CD4-positive, alpha-beta memory T cell (primary cell): ENCODE data around the gene ANXA9. TPM values are rescaled to one million over a fixed set of nuclear protein-coding genes. Genes with fewer than 3 reads are reported as not detected.

Experiments
- CTCF ChIA-PET: fragments of 350-600 bp; sonication (Branson Sonifier 250); formaldehyde crosslinking; loops from one replicate; lab custom pipeline; 2021; ENCODE audit warnings: inconsistent platforms; ENCODE audit not compliant: partially characterized antibody; lab: Charles Lee
- POLR2A ChIA-PET: fragments of 350-600 bp; sonication (Branson Sonifier 250); formaldehyde crosslinking; loops from one replicate; lab custom pipeline; 2021; ENCODE audit not compliant: partially characterized antibody; lab: Charles Lee
- DNase-seq, 5 donors: peaks; one replicate each; pipeline versions ENCODE4 v3.0.0 to v3.0.0-alpha.2; 2020 to 2022; ENCODE audit warnings: mixed read lengths in 1 of 5
- H3K27ac ChIP-seq: one replicate; pipeline ENCODE4 v1.7.0; 2013; ENCODE audit warnings: low read depth, low read length
- H3K27me3 ChIP-seq: 2 replicates; pipeline ENCODE4 v1.7.0; 2013; ENCODE audit warnings: mild to moderate bottlenecking, low read length, moderate library complexity; ENCODE audit not compliant: insufficient read depth
- H3K36me3 ChIP-seq: 2 replicates; pipeline ENCODE4 v1.7.0; 2013; ENCODE audit warnings: mild to moderate bottlenecking, low read length, moderate library complexity; ENCODE audit not compliant: insufficient read depth
- H3K4me1 ChIP-seq: 2 replicates; pipeline ENCODE4 v1.7.0; 2013; ENCODE audit warnings: mild to moderate bottlenecking, low read length, moderate library complexity; ENCODE audit not compliant: insufficient read depth
- H3K4me3 ChIP-seq, 2 donors: one replicate each; pipeline ENCODE4 v1.7.0; 2013; ENCODE audit warnings: low read length in 2 of 2, mild to moderate bottlenecking in 1 of 2
- H3K9me3 ChIP-seq, 2 donors: one replicate each; pipeline ENCODE4 v1.7.0; 2013; ENCODE audit warnings: low read length in 2 of 2, control low read depth in 1 of 2; ENCODE audit not compliant: control insufficient read depth in 1 of 2
- H3K27ac Mint-ChIP-seq, 7 donors: one replicate each; pipeline ENCODE4 v1.8.0; 2020 to 2021; ENCODE audit warnings: mixed read lengths in 7 of 7, mild to moderate bottlenecking in 6 of 7, inconsistent platforms in 3 of 7, moderate library complexity in 3 of 7
- H3K27me3 Mint-ChIP-seq, 2 donors: one replicate each; pipeline ENCODE4 v1.8.0; 2020 to 2021; ENCODE audit warnings: mixed read lengths in 2 of 2
- H3K36me3 Mint-ChIP-seq, 2 donors: one replicate each; pipeline ENCODE4 v1.8.0; 2020 to 2021; ENCODE audit warnings: mixed read lengths in 2 of 2, inconsistent platforms in 1 of 2, mild to moderate bottlenecking in 1 of 2
- H3K4me1 Mint-ChIP-seq, 4 donors: one replicate each; pipeline ENCODE4 v1.8.0; 2020 to 2021; ENCODE audit warnings: mixed read lengths in 4 of 4, mild to moderate bottlenecking in 1 of 4
- H3K4me3 Mint-ChIP-seq, 8 donors: one replicate each; pipeline ENCODE4 v1.8.0; 2020 to 2021; ENCODE audit warnings: mixed read lengths in 8 of 8, mild to moderate bottlenecking in 7 of 8, moderate library complexity in 6 of 8, inconsistent platforms in 3 of 8
- H3K9me3 Mint-ChIP-seq, 8 donors: one replicate each; pipeline ENCODE4 v1.8.0; 2020 to 2021; ENCODE audit warnings: mixed read lengths in 8 of 8, mild to moderate bottlenecking in 5 of 8, inconsistent platforms in 3 of 8, moderate library complexity in 1 of 8
- intact Hi-C: fragments of 100-400 bp; cut with micrococcal nuclease; formaldehyde crosslinking; loops from one replicate; pipeline ENCODE4 v1.15.1; 2023
- polyA plus RNA-seq, 2 donors: library from polyadenylated mRNA; unstranded; fragments of 300-500 nt; fragmentation: Illumina TruSeq; gene quantifications; one replicate each; pipeline ENCODE4 v1.2.3, GENCODE V29; 2021
- total RNA-seq, 2 experiments: library from RNA; stranded (reverse); gene quantifications; one replicate each; pipeline ENCODE4 v1.2.3, GENCODE V29; 2021

Gene ANXA9, protein sequence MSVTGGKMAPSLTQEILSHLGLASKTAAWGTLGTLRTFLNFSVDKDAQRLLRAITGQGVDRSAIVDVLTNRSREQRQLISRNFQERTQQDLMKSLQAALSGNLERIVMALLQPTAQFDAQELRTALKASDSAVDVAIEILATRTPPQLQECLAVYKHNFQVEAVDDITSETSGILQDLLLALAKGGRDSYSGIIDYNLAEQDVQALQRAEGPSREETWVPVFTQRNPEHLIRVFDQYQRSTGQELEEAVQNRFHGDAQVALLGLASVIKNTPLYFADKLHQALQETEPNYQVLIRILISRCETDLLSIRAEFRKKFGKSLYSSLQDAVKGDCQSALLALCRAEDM
- total RNA-seq (under 1 TPM in 1 of 2 experiments, not detected in 1; 0.17 TPM), polyA plus RNA-seq (under 1 TPM; 0.23 to 0.33 TPM)

DNA sequence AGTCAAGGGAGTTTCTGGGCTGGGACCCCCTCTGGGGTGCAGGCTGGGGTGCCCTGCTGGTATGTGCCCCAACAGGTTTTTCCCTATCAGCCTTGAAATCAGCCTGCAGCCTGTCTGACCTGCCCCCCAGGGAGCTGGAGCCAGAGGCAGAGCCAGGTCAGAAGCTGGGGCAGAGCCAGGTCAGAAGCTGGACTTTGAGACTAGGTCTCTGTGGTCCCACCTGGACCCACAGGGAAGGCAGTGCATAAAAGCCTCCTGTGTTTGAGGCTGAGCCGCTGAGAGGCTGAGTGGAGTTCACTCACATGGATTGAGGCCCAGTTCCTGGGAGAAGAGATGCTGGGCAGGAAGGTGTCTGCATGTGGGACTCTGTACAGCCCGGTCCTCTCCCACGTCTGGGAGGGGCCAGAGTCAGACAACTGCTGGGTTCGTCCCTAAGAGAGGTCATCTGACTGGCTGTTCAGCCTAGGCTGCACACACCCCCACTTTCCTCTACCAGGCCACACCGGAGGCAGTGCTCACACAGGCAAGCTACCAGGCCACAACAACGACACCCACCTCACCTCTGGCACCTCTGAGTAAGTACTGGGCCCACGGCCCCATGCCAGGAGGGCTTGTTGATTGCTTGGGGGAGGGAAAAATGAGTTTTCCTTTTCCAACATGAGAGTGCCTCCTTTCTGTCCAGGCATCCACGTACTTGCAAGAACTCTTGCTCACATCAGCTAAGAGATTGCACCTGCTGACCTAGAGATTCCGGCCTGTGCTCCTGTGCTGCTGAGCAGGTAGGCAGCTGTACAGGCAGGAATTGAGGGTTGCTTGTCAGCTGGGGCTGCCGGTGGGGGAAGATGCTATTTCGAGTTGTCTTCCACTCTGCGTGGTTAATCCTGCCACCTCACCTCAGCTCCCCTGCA, at the start of gene ANXA9:
ANXA9 (plus strand) TSS at position 488 of the 908 bp plus-strand sequence. CDS start 814 bp downstream, outside the sequence.
- Mint-ChIP-seq H3K36me3 (no peaks in the 10 kb centered on the region), H3K4me1 (peaks cover 10 to 25% (median 16%) of the 10 kb centered on the region in 4 donors), H3K27ac (peak within 1 kb of the TSS in 1 of 7 donors; percentile 30), H3K9me3 (no peaks in the 10 kb centered on the region), H3K27me3 (no peaks in the 10 kb centered on the region), H3K4me3 (no peak within 1 kb of the TSS)
- POLR2A ChIA-PET = interaction anchor here (0.7 kb wide), 1 partner anchor 25 kb away, joined by 3 read pairs; the partner anchor contains the start of gene MINDY1
- H3K27me3 ChIP-seq = no peaks in the 10 kb centered on the region
- intact Hi-C loops = no loop called here
- CTCF ChIA-PET = interaction anchor here (1.9 to 15.8 kb wide), 3 partner anchors 12 to 49 kb away, joined by 5 to 255 read pairs (median 26); partner anchors contain the start of gene MINDY1
- no peak within 1 kb of the TSS for H3K27ac ChIP-seq
- peaks cover 21% of the 10 kb centered on the region for H3K4me1 ChIP-seq
- H3K9me3 ChIP-seq = no peaks in the 10 kb centered on the region
- H3K36me3 ChIP-seq = no peaks in the 10 kb centered on the region
- H3K4me3 ChIP-seq = no peak within 1 kb of the TSS
- DNase-seq = no peak

DNA sequence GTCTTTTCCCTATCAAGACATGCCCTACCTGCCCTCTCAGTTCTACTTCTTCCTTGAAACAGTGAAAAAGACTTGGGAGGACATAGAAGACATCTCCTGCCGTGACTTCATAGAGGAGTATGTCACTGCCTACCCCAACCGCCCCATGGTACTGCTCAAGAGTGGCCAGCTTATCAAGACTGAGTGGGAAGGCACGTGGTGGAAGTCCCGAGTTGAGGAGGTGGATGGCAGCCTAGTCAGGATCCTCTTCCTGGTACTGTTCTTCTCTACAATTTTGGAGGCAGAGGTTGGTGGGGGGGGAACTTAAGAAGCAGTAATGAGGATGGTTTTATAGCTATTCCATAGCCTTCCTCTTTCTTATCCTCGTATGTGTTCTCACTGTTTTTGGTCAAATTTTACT, 37.2 kb upstream of the ANXA9 start:
- Histone ChIP-seq H3K4me1 (no peaks in the 10 kb centered on the region), H3K27ac (no peak overlapping the region), H3K9me3 (no peaks in the 10 kb centered on the region), H3K27me3 (no peaks in the 10 kb centered on the region), H3K36me3 (peaks cover 66% of the 10 kb centered on the region), H3K4me3 (no peak overlapping the region)
- peak overlapping the region in 3 of 7 donors; percentile 50 to 70 (median 60) for H3K27ac Mint-ChIP-seq
- no peaks in the 10 kb centered on the region for H3K27me3 Mint-ChIP-seq
- H3K4me3 Mint-ChIP-seq = no peak overlapping the region
- CTCF ChIA-PET = no interaction called here
- peaks cover 53 to 65% of the 10 kb centered on the region in 2 donors for H3K36me3 Mint-ChIP-seq
- no peak for DNase-seq
- peaks cover 0 to 1% (median 0%) of the 10 kb centered on the region in 8 donors for H3K9me3 Mint-ChIP-seq
- H3K4me1 Mint-ChIP-seq = no peaks in the 10 kb centered on the region
- intact Hi-C loops = no loop called here
- POLR2A ChIA-PET = no interaction called here

DNA sequence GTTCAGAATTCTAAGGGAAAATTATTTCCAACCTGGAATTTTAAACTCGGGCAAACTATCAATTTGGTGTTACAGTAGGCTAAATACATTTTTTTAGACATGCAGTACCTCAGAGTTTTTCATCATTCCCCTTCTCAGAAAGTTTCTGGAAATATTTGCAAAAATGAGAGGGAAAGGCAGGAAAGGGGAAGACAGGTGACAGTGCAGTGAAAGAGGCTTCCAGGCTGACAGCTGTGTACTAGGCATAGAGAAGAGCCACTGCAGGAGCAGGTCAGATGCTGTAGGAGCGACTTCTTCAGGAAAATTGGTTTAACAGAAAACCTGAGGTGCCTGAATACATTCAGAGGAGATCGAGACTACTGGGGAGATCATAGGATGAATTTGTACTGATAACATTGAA, 27.4 kb upstream of the ANXA9 start:
- Mint-ChIP-seq H3K27me3 (no peaks in the 10 kb centered on the region), H3K9me3 (no peaks in the 10 kb centered on the region), H3K27ac (peak overlapping the region in 4 of 7 donors; percentile 1 to 22 (median 13)), H3K4me1 (peaks cover 0 to 2% (median 0%) of the 10 kb centered on the region in 4 donors), H3K4me3 (no peak overlapping the region), H3K36me3 (peaks cover 50 to 75% of the 10 kb centered on the region in 2 donors)
- ChIA-PET POLR2A (no interaction called here), CTCF (no interaction called here)
- H3K4me3 ChIP-seq = no peak overlapping the region
- no peak for DNase-seq
- H3K27me3 ChIP-seq = no peaks in the 10 kb centered on the region
- no peak overlapping the region for H3K27ac ChIP-seq
- no peaks in the 10 kb centered on the region for H3K4me1 ChIP-seq
- H3K36me3 ChIP-seq = peaks cover 48% of the 10 kb centered on the region
- H3K9me3 ChIP-seq = no peaks in the 10 kb centered on the region
- intact Hi-C loops = no loop called here

DNA sequence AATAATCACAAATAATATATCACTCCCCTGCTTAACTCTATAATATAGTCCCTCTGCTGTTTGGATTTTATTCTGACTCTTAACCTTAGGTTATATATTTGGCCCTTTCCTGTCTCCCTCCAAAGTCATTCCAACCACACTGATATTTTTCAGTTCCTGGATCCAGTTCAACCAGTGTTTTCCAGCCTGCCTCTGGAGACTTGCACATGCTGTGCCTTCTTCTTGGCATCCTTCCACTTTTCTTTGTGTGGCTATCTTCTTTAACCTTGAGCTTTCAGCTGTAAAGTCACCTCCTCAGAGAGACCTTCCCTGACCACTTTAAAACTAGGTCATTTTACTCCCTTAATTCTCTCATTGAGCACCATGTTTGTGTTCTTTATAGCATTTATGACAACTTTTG, 26.8 kb upstream of the ANXA9 start:
- Histone ChIP-seq H3K27me3 (no peaks in the 10 kb centered on the region), H3K4me1 (no peaks in the 10 kb centered on the region), H3K9me3 (no peaks in the 10 kb centered on the region), H3K4me3 (no peak overlapping the region), H3K27ac (no peak overlapping the region), H3K36me3 (peaks cover 45% of the 10 kb centered on the region)
- CTCF ChIA-PET = no interaction called here
- H3K27me3 Mint-ChIP-seq = no peaks in the 10 kb centered on the region
- no peak overlapping the region for H3K4me3 Mint-ChIP-seq
- H3K4me1 Mint-ChIP-seq = peaks cover 0 to 2% (median 0%) of the 10 kb centered on the region in 4 donors
- no peaks in the 10 kb centered on the region for H3K9me3 Mint-ChIP-seq
- peaks cover 48 to 73% of the 10 kb centered on the region in 2 donors for H3K36me3 Mint-ChIP-seq
- H3K27ac Mint-ChIP-seq = peak overlapping the region in 6 of 7 donors; percentile 4 to 84 (median 56)
- DNase-seq = no peak
- intact Hi-C loops = no loop called here
- POLR2A ChIA-PET = no interaction called here

DNA sequence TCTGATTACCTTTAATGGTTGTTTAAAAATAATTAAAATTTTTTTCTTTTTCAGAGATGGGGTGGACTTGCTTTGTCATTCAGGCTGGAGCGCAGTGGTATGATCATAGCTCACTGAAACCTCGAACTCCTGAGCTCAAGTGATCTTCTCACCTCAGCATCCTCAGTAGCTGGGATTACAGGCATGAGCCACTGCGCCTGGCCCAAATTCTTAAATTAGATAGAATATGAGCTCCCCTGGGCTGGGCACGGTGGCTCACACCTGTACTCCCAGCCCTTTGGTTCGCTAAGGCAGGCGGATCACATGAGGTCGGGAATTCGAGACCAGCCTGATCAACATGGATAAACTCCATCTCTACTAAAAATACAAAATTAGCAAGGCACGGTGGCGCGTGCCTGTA, 24.4 kb upstream of the ANXA9 start:
- Histone ChIP-seq H3K4me3 (no peak overlapping the region), H3K9me3 (no peaks in the 10 kb centered on the region), H3K27me3 (no peaks in the 10 kb centered on the region), H3K27ac (no peak overlapping the region), H3K36me3 (peaks cover 37% of the 10 kb centered on the region), H3K4me1 (no peaks in the 10 kb centered on the region)
- no peak for DNase-seq
- Mint-ChIP-seq H3K4me1 (peaks cover 0 to 8% (median 2%) of the 10 kb centered on the region in 4 donors), H3K27ac (no peak overlapping the region), H3K4me3 (no peak overlapping the region), H3K27me3 (no peaks in the 10 kb centered on the region), H3K9me3 (no peaks in the 10 kb centered on the region), H3K36me3 (peaks cover 44 to 73% of the 10 kb centered on the region in 2 donors)
- intact Hi-C loops = no loop called here
- CTCF ChIA-PET = interaction anchor here (0.6 to 2.7 kb wide), 5 partner anchors 11 to 593 kb away, joined by 3 to 19 read pairs (median 5); no protein-coding TSS in a partner anchor
- POLR2A ChIA-PET = interaction anchor here (0.6 to 1.9 kb wide), 3 partner anchors 13 to 26 kb away, joined by 3 to 6 read pairs (median 5); no protein-coding TSS in a partner anchor

DNA sequence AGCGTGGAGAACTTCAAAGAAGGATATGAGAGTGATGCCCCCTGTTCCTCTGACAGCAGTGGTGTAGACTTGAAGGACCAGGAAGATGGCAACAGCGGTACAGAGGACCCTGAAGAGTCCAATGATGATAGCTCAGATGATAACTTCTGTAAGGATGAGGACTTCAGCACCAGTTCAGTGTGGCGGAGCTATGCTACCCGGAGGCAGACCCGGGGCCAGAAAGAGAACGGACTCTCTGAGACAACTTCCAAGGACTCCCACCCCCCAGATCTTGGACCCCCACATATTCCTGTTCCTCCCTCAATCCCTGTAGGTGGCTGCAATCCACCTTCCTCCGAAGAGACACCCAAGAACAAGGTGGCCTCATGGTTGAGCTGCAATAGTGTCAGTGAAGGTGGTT, 21.4 kb upstream of the ANXA9 start:
- H3K36me3 Mint-ChIP-seq = peaks cover 42 to 77% of the 10 kb centered on the region in 2 donors
- no peak for DNase-seq
- H3K4me1 Mint-ChIP-seq = peaks cover 0 to 10% (median 2%) of the 10 kb centered on the region in 4 donors
- no peaks in the 10 kb centered on the region for H3K9me3 ChIP-seq
- intact Hi-C loops = no loop called here
- no peak overlapping the region for H3K4me3 Mint-ChIP-seq
- CTCF ChIA-PET = no interaction called here
- POLR2A ChIA-PET = no interaction called here
- peak overlapping the region in 2 of 7 donors; percentile 27 to 51 for H3K27ac Mint-ChIP-seq
- no peaks in the 10 kb centered on the region for H3K27me3 ChIP-seq
- no peak overlapping the region for H3K27ac ChIP-seq
- no peaks in the 10 kb centered on the region for H3K4me1 ChIP-seq
- no peaks in the 10 kb centered on the region for H3K27me3 Mint-ChIP-seq
- H3K9me3 Mint-ChIP-seq = no peaks in the 10 kb centered on the region
- no peak overlapping the region for H3K4me3 ChIP-seq
- H3K36me3 ChIP-seq = peaks cover 34% of the 10 kb centered on the region

DNA sequence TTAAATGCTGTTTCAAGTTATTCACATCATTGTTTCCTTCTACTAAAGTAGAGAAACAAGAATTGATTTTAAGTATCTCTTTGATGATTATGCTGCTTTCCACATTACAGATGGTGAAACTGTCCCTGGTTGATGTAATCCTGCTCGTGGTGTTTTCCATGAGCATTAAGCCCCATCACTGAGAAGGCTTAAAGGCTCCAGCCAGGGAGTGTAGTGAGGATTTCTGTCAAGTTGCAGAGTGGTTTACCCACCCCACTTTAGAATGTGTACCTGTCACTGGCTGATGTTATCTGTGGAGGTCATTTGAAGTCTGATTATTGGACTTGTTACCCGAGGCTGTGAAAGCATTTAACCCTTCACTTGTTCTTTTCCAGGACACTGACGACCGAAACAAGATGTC, 20.3 kb upstream of the ANXA9 start:
- no peak for DNase-seq
- H3K27me3 ChIP-seq = no peaks in the 10 kb centered on the region
- Mint-ChIP-seq H3K4me3 (no peak overlapping the region), H3K9me3 (no peaks in the 10 kb centered on the region), H3K27ac (peak overlapping the region in 1 of 7 donors; percentile 12), H3K36me3 (peaks cover 49 to 82% of the 10 kb centered on the region in 2 donors), H3K4me1 (peaks cover 0 to 10% (median 3%) of the 10 kb centered on the region in 4 donors), H3K27me3 (no peaks in the 10 kb centered on the region)
- no peaks in the 10 kb centered on the region for H3K4me1 ChIP-seq
- H3K36me3 ChIP-seq = peaks cover 45% of the 10 kb centered on the region
- H3K27ac ChIP-seq = no peak overlapping the region
- intact Hi-C loops = no loop called here
- H3K9me3 ChIP-seq = no peaks in the 10 kb centered on the region
- H3K4me3 ChIP-seq = no peak overlapping the region
- ChIA-PET CTCF (no interaction called here), POLR2A (no interaction called here)
